HG03432 (cell line): ENCODE data around the gene ARFGAP3.

Experiments used
- ATAC-seq: cut with Tn5 transposase; IDR thresholded peaks from one replicate; pipeline ENCODE4 v1.9.1; 2021; ENCODE audit warnings: mild to moderate bottlenecking, moderate library complexity; ENCODE audit not compliant: unreplicated experiment

ARFGAP3 gene, protein sequence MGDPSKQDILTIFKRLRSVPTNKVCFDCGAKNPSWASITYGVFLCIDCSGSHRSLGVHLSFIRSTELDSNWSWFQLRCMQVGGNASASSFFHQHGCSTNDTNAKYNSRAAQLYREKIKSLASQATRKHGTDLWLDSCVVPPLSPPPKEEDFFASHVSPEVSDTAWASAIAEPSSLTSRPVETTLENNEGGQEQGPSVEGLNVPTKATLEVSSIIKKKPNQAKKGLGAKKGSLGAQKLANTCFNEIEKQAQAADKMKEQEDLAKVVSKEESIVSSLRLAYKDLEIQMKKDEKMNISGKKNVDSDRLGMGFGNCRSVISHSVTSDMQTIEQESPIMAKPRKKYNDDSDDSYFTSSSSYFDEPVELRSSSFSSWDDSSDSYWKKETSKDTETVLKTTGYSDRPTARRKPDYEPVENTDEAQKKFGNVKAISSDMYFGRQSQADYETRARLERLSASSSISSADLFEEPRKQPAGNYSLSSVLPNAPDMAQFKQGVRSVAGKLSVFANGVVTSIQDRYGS

DNA sequence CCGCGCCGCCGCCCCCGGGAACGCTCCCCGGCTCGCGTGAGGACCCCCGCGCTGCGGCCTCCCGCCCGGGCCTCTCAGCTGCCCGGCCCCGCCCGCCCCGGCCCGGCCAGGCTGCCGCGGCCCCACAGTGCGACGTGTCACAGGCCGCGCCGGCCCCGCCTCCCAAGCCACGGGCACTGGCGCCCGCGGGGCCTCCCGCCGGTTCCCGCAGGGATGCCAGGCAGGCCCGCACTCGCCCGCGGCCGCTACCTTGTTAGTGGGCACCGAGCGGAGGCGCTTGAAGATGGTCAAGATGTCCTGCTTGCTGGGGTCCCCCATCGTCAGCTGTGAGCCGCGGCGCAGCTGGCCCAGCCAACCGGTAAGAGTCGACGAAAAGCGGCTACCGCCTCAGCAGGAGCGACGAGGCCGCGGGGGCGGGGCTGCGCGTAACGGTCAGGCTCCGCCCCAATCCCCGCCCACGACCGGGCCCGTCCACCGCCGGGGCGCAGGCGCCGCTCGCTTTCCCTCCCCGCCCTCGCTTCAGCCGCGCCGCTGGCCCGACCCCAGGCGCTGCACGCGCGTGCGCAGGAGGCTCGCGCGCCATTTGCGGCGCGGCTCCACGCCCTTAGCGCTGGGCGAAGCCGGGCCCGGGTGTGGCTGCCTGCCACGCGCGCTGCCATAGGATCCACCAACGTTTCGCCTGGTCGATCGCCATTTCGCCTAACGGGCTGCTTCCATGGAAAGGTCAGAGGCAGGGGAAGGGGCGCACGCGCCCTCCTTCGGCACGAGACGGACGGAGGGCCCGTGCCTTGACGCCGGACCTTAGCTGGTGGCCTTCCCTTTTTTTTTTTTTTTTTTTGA, at the start of gene ARFGAP3:
Gene ARFGAP3, minus strand, starts transcription at position 409 of the 840 bp plus-strand sequence. Its CDS starts 91 bp downstream, at position 318.
- peak; percentile 81 for ATAC-seq

DNA sequence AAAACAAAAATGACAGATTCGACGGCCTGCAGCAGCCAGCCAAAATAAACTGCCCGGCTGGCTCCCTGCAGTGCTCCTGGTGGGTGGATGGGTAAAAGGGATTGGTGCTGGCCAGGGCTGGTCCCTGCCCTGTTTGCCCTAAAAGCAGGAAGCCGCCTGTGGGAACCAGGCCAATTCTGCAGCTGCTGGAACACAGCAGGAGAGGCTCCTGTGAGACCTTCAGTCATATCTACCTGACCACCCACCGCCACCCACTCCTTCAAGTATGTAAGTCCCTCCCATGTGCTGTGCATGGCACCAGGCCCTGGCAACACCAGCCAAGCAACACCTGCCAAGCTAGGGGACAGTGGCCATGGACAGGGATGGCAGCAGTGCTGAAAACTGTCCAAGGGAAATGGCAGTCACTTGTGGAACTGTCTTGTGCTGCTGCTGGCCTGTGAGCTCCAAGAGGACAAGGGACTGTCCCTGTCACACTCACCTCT, 48.7 kb upstream of the ARFGAP3 start:
- ATAC-seq: no peak

DNA sequence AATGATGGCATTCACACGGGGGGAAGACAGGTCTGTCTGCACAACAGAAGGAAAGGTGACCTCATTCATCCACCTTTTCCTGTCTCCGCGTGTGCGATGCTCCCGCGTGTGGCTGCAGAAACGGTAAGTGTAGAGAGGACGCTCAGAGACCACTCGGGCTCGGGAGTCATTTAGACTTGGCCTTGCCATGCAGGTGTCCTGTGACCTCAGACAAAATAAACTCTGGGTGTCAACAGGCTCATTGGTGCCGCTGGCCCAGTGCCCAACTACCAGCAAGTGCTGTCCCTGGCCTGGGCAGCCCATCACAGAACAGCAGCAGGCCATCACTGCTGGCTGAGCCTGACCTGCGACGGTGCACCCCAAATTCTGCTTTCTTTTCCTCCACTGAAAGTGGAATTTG, 48.1 kb upstream of the ARFGAP3 start:
- no peak for ATAC-seq

DNA sequence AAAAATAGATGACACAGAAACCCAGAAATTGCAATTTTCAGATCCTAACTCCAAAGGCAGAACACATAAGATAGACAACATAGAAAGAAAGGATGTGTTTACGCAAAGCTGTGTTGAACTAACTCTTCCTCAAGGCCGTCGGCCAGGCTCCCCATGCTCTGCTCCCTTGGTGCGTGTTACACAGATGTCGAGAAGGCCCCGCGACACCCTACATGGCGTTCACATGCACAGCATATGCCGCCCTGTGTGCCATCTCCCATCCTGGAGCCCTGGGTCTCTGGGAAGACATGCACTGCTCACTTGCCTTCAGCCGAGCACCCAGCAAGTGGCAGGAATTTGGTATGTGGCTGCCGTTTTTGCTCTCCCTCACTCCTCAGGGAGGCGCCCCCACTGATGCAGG, 47.0 kb upstream of the ARFGAP3 start:
- ATAC-seq: no peak

DNA sequence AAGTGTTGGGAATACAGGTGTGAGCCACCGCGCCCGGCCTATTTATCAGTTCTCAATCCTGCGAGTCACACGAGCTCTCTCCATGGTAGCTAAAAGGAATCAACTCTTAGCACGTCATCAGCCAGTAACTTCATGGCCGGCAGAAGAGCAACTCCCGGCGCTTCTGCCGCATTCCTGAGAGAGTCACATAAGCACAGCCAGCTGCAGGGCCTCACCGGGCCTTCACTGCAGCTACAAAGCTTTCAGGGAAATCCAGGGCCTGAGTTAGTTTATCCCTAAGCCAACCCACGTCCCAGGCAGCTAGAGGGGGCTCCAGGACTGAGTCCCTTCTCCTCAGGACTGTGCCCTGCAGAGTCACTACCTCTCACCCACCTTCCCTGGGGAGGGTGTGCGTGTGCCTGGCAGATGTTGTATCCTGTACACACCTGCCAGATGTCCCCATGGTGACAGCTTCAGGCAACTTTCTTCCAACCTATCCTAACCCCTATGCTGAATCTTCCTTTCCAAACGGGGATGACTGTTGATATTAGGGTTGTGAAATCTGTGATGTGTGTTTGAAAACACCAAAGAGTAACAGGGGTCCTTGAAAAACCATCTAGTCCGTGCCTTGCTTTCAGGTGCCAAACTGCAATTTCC, 45.9 kb upstream of the ARFGAP3 start:
- no peak for ATAC-seq

DNA sequence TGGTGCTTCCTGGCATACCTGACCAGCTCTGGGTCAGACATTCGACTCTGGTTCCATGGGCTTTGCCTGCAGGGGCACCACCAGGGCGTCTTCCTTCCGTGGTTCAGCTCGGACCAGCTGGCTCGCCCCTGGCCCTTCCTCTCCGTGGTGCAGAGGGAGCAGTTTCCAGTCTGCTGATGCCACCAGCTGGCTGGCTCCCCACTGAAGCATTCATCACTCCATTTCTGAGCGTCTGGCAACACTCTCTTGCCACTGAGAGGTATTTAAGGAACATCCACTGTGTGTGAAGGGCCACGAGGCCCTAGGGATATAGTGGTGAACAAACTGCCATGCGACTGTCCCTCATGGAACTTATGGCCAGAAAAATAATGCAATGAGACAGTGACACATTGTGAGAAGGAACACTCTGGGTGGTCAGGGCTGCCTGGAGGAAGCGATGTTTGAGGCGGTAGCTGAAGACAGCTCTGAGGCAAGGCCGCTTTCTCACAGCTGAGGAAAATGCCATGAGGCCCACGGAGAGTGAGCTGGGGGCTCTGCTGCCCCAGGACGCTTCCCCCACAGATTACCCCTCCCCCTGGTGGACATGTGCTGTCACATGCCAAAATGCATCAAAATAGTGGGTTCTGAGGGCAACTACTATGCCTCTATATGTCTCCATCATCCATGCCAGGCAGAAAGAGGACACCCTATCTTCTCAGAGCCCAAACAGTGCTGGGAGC, 44.9 kb upstream of the ARFGAP3 start:
- no peak for ATAC-seq

DNA sequence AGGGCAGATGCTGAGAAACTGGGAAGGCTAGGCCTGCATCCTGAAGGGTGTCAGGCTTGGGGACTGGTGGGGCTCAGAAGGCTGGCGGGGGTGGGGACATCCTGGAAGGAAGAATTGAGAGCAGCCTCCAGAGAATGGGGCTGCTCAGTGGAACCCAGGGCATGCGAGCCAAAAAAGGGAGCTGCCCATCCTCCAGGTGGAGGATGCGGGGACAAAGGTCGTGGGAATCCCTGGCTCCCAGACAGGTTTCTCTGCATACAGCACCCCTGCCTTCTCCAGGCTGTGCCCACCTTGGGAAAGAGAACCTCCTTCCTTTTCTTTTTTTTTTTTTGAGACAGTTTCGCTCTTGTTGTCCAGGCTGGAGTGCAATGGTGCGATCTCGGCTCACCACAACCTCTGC, 40.9 kb upstream of the ARFGAP3 start:
- ATAC-seq: no peak

DNA sequence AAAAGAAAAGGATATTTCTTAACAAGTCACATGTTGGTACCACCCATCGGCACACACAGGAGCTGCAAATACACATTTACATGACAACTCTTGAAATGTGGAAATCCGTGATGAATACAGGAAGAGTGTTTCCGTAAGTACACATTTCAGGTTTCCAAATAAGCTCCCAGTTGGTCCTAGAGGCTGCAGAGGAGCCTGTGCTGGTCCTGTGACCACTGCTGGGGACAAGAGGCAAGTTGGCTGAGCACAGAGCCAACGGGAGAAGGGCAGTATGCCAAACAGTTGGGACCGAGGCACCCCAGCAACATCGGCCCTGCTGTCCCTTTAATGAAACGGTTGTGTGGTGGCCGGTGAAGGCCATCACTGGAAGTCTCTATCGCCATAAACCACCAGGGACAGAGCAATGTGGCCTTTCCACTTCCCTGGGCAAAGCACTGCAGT, 38.5 kb upstream of the ARFGAP3 start:
- ATAC-seq: no peak

DNA sequence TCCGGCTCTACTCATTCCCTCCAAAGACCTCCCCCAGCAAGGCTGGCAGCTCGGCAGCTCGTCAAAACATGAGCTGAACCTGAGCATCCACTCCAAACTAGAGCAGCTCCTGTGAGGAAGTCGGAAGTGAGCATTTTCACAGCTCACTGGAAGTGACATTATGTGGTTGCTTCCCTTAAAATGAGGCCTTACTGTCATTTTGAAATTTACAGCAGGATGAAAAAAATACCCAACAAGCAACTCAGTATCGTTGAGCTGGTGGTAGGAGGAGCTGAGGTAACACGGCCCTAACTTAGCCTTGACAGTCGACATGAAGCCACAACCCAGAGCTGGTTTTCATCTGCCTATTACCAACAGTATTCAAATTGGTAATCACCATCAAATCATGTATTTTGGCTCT, 38.0 kb upstream of the ARFGAP3 start:
- ATAC-seq: no peak

DNA sequence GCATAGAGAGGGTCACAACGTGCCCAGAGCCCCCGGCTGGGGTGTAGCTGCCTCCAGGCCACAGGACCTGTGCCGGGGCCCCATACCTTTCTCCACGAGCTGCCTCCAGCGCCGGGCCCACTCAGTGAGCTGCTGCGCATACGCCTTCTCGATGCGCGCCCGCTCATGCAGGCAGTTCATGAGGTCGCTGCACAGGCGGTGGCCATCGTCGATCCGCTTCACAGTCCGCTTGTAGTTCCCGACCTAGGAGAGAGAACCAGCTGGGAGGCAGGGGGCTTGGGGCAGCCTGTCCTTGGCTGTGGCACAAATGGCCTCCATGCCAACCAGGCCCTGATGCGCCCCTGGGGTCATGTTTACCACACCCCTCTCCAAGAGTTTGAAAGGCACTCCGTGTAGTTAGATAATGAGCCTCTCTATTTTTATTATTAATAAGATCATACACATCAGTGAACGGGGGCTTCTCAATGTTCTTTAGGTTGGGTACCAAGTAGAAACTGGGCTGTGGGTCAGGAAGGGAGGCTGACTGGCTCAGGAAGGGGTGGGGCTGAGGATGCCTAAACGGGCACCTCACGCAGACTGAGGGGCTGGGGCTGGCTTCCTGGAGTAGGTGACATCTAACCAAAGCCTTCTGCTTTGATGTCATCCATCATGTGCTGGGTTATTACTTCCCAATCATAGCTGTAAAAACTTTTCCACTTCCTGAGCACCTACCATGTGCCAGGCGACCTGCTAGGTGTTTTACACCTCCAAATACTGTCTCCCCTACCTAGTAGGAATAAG, 36.5 kb upstream of the ARFGAP3 start:
- no peak for ATAC-seq

DNA sequence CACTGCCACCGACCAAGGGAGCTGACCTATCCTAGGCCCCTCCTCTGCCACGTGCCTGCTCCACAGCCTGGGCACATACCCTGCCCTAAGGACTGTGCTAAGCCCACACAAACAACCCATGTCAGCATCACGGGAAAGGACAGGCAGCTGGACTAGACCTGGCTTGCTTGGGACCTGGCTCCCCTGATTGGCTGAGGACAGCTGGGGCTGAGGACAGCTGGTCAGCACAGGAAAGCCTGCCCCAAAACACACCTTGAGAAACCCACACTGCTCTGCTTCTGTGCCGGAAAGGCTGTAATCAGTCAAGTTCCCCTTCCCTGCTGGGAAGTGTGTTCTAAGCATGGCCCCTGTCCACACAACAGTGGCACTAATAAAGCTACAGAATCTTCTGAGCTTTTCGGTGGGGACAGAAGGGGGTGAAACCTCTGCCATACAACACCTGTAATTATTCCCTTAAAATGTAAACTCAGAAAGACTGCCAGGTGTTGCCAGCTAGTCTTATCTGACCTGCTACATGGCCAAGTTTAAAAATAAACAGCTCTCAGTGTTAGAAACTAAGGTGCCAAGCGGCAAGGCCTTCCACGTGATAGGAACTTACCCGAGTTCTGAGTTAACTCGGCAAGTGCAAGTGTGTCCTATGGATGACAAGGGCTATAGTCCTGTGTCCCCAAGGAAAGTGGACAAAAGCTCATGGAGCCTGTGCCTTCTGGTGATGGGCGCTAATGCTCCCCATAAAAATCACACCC, 35.7 kb upstream of the ARFGAP3 start:
- no peak for ATAC-seq

DNA sequence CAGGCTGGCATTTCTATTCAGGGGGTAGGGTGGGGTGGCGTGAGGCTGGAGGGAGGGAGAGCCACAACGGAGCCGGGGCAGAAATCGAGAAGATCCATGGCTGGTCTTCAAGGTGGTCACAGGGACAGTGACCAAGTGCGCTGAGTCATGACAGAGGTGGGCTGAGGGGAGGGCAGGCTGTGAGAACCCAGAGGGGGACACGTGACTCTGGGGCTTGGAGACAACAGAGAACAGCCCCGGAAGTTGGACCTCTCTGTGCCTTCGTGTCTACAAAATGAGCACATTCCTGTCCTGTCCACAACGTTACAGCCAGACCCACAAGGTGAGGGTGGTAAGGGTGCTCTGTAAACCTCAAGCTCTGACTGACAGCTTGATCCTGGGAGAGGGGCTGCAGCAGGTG, 35.1 kb upstream of the ARFGAP3 start:
- no peak for ATAC-seq

DNA sequence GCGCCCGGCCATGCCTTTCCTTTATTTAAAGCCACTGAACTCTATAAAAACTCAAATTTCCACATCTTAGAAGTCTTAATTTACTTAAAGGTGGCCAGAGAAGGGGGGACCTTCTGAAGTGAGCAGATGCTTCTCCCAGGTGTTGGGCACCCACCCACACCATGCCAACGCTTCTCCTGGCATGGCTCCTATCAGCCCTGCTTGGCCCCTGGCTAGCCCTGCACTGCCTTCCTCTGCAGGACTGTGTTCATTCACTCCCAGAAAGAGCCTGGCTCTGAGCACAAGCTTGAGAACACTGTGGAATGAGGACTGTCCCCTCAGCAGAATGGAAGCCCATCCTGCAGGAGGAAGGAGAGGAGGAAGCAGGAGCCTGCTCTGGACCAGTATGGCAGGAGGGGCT, 34.6 kb upstream of the ARFGAP3 start:
- no peak for ATAC-seq

DNA sequence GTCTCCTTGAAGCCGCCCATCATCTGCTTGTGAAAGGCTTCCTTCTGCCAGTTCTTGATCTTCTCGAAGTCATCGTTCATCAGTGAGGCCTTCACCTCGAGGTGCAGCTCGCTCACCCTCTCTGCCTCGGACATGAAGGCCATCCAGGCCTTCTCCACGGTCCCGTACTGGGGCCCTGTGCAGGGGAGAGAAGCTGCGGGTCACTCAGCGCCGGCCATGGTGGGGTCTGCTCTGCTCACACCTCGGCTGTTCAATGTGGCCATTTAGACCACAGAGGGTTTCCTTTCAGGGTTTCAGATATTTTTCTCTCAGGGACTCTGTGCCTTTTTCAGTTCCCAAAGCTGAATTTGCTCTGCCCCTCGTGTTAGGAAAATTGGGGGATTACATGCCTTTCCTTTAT, 33.9 kb upstream of the ARFGAP3 start:
- ATAC-seq: no peak

DNA sequence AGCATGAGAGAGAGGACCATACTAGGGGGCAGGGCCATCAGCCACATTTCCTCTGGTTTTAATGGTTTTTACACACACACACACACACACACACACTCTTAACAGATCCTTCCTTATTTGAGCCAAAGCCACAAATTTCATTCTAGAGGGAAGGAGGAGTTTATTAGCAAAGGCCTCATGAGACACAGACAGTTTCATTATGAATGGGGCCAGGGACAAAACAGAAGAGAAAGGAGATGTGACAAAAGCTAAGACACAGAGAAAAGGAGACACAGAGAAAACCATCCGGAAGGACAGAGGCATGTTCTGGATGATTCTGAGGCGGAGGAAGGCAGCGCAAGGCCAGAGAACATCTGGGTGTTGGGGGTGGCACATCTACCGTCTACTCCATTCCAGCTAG, 32.2 kb upstream of the ARFGAP3 start:
- ATAC-seq: peak; percentile 72

DNA sequence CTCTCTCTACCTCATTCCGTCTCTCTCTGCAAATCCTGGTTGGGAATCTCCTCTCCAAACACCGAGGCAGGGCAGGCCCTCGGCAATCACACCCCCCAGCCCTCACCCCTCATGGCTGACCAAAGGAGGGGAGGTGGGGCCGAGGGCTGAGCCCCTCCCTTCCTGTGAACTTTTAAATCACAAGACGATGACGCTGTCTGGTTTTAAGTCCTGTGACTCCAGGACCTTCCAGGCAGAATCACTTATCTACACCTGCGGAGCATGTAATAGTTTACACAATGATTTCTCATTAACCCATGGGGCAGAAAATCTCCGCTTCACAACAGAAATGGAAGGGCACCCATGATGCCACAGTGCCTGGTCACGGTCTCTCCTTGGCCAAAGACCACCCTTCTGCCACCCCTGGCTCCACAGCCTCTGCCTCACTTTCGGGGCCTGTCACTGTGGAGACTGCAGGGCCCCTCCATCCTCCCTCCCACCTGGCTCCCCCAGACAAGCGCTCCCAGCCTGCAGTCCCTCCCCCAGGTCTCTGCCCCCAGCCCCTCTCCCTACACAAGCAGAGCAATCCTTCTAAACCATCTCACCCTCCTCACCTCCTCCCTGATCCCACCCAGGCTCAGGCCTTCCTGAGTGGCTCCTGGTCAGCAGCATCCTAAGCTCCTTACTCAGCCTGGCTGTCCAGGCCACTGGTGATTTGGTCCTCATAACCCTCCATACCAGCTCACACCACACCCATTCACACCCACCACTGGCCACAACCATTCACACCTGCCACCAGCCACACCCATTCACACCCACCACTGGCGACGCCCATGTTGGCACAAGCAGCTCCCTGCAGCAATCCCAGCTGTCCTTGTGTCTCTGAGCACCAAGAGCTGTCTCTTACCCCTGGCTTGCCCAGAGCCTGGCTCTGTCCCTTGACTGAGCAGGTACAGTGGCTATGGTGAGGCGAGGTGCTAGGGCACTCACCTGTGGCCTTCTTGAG, 30.7 kb upstream of the ARFGAP3 start:
- no peak for ATAC-seq

DNA sequence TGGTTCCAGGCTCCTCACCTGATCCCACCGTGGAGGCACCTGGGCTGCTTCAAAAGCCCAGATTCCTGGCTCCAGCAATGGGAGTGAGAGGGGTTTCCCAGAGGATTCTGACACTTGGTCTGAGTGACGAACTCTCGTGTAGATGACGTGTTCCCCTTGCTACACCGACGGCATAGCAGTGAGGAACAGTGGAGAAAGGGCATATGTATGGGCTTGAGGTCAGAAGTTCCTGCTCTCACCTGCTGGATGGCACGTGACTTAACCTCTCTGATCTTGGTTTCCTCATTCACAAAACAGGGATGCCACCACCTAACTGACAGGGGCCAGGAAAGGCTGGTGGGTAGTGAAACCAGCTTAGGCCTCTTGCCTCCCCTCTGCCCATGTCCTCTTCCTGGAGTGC, 30.0 kb upstream of the ARFGAP3 start:
- no peak for ATAC-seq

DNA sequence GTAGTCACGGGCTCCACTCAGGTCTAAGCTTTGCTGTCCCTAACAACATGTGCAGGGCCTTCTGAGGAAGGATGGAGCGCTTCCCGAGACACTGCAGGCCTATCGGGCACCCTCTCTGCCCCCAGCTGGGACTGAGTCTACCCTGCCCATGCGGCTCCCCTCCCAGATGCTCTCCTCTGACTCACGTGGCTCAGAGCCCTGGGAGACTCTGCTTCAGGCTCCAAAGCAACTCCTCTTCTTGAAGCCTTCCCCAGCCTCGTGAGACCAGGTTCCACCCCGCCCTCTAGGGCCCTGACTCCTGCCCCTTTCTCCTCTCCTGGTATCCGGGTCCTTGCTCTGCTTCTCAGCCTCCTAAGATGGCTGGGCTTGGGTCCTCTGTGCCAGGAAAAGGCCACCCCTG, 28.4 kb upstream of the ARFGAP3 start:
- ATAC-seq: no peak
